D341Med (cell line): ENCODE measurements around the gene ITGAE.
"Not testable (repeated sequence)": the region's sequence is repeated elsewhere in the genome, so short reads cannot be mapped to it uniquely, and the experiment has no call there.

Experiments
- DNase-seq: peaks from one replicate; pipeline ENCODE4 v3.0.0; 2012; ENCODE audit warnings: low spot score

The ITGAE gene

DNA sequence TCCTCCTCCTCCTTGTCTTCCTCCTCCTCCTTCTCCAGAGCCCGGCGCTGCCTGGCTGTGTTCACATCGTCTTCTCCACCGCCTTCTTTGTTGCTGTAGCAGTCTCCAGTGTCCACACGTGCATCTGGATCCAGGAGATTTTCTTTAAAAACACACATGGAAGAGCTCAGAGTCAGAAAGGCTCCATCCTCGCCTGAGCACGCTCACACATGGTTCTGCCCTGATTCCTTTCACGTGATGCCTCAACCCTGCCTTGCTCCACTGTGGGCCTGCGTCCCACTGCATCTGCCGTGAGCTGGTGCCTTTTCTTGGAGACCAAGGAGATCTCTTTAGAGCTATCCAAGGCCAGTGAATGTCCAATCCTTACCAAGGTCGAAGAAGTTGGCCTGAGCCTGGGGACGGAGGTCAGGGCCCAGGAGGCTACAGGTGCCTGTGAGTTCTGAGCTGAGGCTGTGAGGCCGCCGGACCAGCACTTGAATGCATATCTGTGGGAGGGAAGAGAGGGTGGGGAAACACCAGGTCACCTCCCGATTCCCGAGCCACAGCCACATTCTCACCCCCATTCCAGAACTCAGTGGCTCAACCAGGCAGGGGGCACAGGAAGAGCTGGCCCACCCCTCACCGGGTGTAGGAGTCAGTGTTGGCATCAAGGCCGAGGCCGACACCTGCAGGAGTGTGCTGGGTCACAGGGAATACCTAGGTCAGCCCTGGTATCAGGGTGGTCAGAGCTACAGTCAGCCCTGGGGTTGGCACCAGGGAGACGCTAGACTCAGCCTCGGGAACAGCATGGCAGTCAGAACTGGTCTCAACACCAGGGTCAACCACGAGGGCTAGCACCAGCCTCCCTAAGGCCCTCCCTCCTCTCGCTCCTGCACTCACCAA lies 39.7 kb downstream of the ITGAE start:
- DNase-seq = no peak

DNA sequence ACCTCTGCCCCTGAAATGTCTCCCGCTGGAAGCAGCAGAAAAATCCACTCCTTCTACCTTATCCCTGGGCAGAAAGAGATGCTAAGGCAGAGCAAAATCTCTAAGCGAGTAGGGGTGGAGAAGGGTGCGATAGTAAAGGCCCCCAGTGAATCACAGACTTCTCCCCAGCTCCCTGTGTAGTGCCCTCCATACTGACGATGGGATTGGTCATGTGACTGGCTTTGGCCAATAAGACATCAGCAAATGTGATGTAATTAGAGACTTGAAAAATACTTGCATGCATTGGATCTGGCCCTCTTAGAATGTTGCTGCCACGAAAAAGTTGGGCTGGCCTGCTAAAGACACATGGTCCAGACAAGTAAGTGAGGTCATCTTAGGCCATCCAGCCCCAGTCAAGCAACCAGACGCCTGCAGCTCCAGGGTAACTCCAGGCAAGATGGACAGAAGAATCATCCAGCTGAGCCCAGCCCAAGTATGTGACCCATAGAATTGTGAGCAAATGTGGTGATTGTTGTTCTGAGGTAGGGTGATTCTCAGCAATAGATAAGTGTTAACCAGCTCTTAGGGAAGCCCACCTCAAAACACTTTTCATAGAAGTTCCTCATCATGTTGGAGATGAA lies 41.3 kb downstream of the ITGAE start:
- no peak for DNase-seq

DNA sequence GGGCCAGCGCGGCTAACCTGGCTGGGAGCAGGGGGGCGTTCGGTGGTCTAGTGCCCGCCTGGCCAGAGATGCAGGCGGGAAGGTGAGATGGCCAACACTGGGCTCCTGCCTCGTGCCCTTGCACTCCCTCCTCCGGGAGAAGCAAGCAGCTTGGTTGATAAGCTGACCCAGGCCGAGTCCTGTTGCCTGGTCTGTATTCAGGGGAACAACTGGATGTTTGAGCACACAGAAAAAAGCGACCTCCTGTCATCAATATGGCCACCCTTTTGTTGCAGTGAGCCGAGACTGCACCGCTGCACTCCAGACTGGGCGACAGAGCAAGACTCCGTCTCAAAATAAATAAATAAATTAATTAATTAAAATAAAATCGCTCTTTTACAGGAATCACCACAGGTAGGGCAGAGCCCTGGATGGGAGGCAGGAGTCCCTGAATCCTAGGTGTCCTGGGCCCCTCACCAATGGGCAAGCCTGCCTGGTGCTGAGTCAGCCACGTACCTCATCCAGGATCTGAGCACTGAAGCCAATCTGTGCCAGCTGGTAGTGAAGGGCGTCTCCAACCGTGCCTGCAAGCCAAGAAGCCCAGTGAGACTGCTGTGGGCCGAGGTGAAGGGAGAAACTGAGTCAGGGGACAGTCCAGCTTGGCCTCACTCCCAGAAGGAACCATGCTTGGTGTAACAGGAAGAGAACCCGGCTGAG lies 45.5 kb downstream of the ITGAE start:
- no peak for DNase-seq

DNA sequence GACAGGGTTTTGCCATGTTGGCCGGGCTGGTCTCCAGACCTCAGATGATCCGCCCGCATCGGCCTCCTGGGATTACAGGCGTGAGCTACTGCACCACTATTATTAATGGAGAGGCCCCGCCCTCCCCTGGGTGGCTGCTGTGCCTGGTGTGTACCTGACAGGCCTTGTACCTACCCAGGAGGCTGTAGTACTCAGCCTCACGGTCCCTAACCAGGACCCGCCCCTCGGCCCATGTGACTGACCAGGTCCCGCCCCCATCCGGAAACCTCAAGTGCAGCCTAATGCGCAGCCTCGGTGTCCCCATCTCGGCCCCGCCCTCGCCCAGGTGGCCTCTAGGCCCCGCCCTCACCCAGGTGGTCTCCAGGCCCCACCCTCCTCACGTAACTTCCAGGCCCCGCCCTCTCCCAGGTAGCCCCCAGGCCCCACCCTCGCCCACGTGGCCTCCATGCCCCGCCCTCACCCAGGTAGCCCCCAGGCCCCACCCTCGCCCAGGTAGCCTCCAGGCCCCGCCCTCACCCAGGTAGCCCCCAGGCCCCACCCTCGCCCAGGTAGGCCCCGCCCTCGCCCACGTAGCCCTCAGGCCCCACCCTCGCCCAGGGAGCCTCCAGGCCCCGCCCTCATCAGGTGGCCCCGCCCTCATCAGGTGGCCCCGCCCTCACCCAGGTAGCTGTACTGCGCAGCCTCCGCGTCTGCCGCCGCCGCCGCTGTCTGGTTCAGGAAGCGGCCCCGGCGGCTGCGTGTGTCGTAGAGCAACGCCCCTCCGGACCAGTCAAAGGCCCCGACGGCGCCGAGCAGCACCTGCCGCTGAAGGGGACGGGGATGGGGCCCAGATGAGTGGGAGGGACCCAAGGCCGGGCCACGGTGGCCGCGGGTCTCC lies 46.3 kb downstream of the ITGAE start:
- DNase-seq = no peak

DNA sequence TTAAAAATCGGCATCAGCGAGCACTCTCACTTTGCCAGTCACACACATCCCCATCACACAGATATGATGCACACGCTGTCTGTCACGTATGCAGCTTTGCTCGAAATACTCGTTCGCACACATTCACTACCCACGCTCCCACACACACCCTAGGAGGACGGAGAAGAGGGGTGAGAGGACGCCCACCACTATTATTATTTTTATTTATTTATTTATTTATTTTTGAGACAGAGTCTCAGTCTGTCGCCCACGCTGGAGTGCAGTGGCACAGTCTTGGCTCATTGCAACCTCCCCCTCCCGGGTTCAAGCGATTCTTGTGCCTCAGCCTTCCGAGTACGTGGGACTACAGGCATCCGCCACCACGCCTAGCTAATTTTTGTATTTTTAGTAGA lies 46.9 kb downstream of the ITGAE start:
- no peak for DNase-seq

DNA sequence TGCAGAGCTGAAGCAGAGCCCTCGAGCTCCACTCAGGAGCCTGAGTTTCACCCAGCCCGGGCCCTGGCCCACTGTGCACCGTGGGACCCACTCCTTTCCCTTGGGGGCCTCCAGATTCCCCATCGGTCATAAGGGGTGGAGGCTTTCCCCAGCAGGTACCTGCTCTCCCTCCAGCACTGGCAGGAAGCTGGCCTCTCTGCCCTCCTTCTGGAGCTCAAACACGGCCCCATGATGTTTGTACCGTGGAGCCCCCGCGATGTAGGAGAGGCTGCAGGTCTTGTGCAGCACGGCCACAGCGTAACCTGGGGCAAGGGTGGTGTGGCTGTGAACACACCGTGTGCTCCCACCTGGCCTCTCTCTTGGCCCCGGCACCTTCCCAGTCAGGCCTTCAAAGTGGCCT lies 47.4 kb downstream of the ITGAE start:
- no peak for DNase-seq

DNA sequence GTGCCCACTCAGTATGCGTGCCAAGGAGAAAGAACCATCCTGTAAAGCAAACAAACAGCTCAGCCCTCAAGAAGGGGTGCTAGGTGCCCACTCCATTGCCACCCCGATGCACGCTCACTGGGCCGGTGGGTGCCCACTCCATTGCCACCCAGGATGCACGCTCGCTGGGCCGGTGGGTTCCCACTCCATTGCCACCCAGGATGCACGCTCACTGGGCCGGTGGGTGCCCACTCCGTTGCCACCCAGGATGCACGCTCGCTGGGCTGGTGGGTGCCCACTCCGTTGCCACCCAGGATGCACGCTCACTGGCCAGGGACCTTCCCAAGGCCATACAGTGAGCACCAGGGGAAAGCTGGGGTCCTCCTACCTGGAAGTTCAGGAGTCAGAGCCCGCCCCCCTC lies 49.2 kb downstream of the ITGAE start:
- DNase-seq = no peak

DNA sequence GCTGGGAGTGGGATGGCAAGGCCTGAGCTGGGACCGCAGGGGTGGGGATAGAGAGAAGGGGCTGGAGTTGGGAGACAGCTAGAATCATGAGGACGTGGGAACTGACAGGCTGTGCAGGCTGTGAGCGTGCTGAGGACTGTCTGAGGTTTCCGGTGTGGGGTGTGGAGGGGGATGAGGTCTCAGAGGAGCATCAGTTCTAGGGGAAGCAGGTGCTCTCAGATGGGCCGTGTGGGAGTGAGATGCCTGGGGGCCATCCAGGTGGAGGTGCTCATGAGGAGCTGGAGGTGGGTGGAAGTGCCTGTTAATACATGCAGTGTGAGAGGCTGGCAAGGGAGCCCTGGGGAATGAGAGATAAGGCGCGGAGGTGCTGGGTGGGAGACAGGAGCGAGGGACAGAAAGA lies 50.1 kb downstream of the ITGAE start:
- no peak for DNase-seq

DNA sequence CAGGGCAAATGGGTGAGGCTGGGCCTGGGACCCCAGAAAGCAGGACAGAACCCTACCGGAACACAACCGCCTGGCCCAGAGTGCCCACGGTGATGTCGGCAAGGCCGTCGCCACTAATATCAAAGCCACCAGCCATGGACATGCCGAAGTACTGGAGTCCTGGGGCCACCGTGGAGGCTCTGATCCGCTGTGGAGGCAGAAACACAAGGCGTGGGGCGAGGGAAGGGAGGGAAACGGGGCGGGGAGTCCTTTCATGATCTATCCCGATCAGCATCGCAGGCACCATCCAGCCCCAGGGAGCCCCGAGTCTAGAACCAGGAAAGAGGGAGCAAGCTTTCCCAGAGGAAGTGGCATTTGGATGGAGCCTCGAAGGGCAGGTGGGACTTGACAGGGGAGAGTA lies 50.7 kb downstream of the ITGAE start:
- no peak for DNase-seq

DNA sequence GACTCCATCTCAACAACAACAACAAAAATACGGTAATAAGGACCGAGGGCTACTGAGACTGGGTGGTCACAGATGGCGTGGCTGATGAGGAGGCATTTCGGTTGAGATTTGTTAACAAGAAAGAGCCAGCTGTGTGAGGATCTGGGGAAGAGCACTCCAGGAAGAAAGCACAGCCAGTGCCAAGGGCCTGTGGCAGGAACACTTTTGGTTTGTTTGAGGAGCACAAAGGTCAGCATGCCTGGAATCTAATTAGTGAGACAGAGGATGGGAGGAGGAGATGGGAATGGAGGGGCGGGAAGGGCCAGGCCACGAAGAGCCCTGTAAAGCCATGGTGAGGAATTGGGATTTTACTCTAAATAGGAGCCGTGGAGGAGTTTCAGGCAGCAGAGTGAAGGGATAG lies 52.4 kb downstream of the ITGAE start:
- DNase-seq = no peak

DNA sequence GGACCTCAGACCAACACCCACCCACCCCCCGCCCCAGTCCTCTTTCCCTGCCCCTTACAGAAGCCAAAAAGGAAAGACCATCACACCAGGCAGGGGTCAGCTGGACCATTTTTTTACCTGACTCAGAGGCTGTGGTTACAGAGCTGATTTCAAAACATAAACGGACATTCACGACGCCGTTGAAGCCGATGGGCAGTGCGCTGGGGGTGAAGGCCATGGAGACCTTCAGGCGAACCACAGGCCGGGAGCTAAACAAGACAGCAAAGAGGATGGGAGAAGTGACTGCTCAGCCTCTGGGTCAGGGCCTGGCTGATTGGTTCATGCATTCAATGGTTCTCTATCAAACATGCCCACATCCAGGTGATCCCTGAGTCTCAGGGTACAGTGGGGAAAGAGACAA lies 53.2 kb downstream of the ITGAE start:
- no peak for DNase-seq

DNA sequence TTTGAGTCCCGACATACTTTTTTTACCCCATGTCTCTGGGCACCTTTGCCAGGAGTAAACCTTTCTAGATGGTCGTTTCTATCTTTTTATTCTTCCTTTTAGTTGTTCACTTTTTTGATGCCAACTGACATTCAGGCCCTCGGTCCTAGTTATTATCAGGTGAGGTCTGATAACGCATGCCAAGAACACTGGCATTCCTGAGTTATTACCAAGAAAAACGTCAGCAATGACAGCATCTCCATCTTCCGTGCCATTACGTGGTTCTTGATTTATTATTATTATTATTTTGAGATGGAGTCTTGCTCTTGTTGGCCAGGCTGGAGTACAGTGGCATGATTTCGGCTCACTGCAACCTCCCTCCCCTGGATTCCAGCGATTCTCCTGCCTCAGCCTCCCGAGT lies 55.9 kb downstream of the ITGAE start:
- DNase-seq = no peak

DNA sequence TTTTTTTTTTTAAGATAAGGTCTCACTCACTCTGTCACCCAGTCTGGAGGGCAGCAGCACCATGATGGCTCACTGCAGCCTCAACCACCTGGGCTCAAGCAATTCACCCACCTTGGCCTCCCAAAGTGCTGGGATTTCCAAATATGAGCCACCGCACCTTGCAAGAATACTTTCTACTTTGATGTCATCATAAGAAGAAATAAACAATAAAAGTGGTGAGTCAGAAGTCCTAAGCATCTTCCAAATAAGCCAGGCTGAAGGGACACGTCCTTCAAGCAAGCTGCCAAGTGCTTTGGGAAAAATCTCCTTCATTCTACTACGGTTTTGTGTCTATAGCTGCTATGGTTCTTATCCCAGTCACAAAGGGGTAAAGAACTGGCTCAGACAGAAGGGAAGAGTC lies 57.0 kb downstream of the ITGAE start:
- no peak for DNase-seq

DNA sequence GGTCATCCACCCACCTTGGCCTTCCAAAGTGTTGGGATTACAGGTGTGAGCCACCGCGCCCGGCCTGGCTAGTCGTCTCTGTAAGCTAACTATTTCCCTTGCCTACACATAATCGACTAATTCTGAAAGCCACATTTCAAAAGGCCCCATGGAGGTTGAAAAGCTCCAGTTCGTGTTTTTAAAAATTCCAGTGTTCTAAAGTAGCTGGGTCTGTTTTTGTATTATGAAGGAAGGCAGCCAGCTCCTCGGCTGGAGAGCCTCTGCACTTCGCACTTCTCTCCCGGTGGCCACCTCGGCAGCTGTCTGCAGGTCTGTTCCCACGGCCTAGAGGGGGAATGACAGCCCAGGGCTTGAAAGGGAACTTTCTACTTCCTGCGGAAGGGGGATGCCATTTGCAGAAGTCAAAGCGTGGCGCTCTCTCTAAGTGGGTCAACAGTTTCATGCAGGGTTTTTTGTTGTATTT lies 60.3 kb downstream of the ITGAE start:
- DNase-seq = no peak

DNA sequence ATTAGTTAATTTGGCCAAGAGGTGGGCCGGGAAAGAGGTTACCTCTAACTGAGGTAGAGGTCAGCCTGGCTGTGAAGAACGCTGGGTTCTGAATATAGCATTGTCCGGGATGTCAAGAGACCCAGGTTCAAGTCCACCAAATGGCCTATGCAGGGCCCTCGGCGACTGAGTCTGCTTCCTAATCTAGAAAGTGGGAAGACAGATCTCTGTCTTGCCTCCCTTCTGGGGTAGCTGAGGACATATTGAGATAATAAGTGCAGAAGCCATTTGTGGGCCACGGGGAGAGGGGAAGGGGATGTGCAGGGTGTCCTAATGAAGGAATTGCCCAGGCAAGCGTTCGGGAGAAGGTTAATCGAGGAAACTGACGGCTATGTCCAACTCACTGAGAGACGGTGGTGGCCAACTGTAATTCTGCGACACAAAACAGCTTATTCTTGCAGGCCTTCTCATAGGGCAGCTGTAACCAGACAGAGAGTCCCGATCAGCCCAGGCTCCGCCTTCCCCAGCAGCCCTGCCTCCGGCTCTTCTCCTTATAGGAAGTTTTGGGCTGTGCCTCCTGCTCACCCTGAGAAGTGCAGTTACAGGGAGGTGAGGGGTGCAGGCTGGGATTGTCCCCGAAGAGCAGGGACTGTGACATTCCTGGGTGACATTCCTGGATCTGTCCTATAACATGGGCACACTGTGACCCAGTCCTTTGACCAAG lies 61.4 kb downstream of the ITGAE start:
- DNase-seq = no peak

DNA sequence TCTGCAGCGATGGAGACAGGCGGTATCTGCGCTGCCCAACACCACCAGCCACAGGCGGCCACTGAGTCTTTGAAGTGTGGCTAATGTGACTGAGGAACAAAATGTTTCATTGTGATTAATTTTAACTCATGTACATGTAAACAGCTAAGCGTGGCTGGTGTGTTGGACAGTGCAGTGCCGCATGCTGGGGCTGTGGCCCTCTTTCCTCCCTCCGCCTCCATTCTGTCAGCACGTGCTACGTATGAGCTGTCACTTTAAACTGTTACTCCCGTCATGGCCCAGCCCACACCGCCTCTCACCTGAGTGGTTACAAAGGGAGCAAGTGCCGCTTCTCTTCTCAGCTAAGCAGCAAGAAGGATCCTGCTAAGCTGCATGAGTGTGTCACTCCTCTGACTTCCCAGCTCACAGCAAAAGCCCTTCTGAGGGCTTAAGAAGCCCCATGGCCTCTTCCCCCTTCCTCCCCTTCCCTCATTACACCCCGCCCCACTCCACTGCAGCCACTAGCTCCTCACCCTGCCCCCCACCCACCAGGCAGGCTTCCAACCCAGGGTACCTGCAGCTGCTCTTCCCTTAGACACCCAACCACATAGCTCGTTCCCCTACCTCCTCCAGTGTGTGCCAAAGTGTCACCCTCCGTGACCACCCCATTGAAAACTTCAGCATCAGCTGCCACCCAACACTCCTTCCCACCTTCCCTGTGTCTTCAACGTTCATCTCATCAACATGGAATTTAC lies 62.3 kb downstream of the ITGAE start:
- no peak for DNase-seq

DNA sequence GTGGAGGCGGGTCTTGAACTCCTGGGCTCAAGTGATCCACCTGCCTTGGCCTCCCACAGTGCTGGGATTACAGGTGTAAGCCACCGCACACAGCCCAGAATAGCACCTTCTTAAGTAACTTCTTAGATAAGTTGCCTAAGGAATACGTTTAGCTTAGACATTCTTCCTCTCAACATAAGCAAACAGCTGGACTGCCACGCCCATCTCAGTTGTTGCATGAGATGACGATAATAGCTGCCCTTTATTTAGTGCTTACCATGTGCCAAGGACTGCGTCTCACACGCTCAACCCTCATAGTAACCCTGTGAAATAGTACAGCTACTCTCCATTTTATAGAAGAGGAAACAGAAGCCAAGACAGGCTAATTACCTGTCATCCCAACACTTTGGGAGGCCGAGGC lies 65.5 kb downstream of the ITGAE start:
- DNase-seq = no peak

DNA sequence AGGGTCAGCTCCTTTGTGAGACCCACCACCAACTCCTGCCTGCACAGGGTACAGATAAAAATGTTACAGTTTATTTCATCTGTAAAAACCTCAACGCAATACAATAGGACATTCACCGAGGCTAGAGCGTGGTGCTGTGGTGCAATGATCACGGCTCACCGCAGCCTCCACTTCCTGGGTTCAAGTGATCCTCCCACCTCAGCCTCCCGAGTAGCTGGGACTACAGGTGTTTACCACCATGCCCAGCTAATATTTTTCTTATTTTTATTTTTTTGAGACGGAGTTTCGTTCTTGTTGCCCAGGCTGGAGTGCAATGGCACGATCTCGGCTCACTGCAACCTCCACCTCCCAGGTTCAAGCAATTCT lies 66.1 kb downstream of the ITGAE start:
- not testable (repeated sequence) for DNase-seq

DNA sequence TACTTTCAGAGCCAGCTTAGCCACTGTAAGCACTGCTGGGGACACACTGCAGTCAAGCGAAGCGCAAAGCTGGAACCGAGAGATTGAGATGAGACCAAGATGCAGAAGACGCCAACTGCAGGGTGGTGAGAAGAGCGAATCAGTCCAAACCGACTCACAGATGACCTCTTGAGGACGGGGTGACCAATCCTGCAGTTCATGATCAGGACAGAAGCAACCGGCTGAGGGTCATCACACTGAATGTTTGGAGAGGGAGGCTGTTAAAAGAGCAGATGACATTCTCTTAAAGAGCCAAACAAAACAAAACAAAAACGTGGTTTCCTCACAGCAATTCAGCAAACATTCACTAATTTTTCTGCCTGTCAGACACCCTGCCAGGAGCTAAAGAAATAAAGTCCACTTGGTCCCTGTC lies 68.8 kb downstream of the ITGAE start:
- no peak for DNase-seq

DNA sequence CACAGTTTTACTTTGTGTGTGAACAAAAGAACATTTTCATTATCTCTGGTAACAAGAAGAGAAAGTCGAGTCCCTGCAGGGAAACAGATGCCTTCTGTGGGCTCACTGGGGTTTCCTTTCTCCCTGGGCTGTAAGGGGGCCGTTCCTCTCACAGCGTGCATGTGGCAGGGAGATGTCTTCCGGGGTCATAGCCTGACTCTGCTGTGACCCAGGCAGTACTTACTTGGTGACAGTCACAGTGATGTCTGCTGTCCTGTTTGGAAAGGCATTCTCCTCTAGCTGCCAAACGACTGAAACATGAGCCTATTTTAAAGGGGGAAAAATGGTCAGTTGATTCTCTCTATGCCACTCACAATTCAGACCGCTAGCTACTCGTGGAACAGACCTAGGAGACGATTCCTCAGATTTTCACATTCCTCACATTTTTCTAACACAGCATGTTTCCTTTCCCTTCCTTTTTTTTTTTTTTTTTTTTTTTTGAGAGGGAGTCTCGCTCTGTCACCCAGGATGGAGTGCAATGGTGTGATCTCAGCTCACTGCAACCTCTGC lies 70.0 kb downstream of the ITGAE start:
- DNase-seq = no peak

DNA sequence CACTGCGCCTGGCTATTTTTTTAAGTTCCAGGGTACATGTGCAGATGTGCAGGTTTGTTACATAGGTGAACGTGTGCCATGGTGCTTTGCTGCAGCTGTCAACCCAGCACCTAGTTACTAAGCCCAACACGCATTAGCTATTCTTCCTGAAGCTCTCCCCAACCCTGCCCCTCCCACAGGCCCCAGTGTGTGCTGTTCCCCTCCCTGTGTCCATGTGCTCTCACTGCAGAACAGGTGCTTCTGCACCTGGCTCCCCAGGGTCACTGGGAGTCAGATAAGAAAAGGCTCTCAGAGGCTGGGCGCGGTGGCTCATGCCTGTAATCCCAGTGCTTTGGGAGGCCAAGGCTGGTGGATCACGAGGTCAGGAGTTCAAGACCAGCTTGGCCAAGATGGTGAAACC lies 71.1 kb downstream of the ITGAE start:
- DNase-seq = no peak
